Measurements from ENCODE around the gene ACTRT2.
A peak's percentile ranks its signal among the peaks of the same experiment; 100 is the strongest.

Gene ACTRT2

DNA sequence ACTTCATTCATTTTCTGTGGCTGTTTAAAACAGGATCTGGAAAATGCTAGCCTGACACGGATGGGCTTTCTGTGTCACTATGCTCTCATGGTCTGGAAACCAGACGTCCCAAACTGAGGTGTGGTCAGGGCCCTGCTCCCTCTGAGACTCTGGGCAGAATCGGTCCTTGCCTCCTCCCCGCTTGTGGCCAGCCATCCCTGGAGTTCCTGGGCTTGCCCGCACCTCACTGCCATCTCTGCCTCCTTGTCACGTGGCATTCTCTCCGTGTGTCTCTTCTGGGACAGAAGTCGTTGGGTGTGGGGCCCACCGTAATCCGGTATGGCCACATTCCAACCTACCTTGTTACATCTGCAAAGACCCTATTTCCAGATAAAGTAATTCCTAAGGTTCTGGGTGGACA lies 10.1 kb upstream of the ACTRT2 start:
- TF ChIP-seq TCF4 (CRISPR knock-in tag; IDR thresholded peaks at IDR 0.05; ENCODE audit: borderline replicate concordance) (no peak), ZFP3 (CRISPR knock-in tag; IDR thresholded peaks at IDR 0.05) (no peak), SNAI2 (CRISPR knock-in tag; IDR thresholded peaks at IDR 0.05) (no peak), CSDC2 (CRISPR knock-in tag; IDR thresholded peaks at IDR 0.05) (no peak), ESRRG (CRISPR knock-in tag; IDR thresholded peaks at IDR 0.05) (no peak)
- TF ChIP-seq, protein P1, sequence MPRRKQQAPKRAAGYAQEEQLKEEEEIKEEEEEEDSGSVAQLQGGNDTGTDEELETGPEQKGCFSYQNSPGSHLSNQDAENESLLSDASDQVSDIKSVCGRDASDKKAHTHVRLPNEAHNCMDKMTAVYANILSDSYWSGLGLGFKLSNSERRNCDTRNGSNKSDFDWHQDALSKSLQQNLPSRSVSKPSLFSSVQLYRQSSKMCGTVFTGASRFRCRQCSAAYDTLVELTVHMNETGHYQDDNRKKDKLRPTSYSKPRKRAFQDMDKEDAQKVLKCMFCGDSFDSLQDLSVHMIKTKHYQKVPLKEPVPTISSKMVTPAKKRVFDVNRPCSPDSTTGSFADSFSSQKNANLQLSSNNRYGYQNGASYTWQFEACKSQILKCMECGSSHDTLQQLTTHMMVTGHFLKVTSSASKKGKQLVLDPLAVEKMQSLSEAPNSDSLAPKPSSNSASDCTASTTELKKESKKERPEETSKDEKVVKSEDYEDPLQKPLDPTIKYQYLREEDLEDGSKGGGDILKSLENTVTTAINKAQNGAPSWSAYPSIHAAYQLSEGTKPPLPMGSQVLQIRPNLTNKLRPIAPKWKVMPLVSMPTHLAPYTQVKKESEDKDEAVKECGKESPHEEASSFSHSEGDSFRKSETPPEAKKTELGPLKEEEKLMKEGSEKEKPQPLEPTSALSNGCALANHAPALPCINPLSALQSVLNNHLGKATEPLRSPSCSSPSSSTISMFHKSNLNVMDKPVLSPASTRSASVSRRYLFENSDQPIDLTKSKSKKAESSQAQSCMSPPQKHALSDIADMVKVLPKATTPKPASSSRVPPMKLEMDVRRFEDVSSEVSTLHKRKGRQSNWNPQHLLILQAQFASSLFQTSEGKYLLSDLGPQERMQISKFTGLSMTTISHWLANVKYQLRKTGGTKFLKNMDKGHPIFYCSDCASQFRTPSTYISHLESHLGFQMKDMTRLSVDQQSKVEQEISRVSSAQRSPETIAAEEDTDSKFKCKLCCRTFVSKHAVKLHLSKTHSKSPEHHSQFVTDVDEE (CRISPR knock-in tag; IDR thresholded peaks at IDR 0.05), result no peak
- ATAC-seq, result no peak

DNA sequence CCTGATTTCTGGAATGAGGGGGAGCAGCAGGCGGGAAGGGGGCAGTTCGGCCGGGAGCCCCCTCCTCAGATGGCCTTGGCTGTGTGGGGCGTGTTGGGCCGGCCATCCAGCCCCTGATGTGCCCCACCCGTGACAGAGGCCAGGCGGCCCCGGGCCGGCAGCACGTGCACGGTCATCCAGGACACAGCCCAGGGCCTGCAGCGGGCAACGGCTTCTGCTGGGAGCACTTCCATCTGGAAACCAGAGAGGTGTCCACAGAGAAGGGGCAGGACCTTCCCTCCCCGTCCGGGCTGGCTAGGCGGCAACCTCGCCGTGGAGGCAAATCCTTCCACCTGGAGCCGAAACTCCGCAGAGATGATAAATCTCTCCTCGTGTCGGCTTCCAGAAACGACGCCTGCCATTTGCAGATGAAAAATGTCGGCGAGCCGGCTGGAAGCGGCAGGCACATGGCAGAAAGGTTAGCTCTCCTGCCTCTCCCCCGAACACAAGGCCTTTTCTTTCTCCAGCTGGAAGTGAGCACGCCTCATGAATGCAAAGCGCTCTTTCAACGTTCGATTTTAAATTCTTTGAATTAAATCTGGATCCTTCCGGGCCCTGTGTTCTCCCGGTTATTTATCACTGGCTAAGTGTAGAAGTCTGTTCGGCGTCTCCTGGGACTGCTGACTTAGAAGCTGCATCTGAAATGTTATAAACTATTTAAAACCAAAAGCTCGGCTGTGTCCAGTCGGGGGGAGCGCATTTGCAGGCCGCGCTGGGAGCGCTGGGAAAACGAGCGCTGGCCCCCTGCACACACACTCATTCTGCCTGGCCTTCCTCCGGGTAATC lies 9.4 kb upstream of the ACTRT2 start:
- TF ChIP-seq, protein P1 (CRISPR knock-in tag; IDR thresholded peaks at IDR 0.05), result no peak
- TF ChIP-seq TOX (CRISPR knock-in tag; IDR thresholded peaks at IDR 0.05; ENCODE audit: borderline replicate concordance) (no peak), RARB (CRISPR knock-in tag; IDR thresholded peaks at IDR 0.05) (no peak), ZFP3 (CRISPR knock-in tag; IDR thresholded peaks at IDR 0.05) (no peak), ISL1 (CRISPR knock-in tag; IDR thresholded peaks at IDR 0.05) (no peak), SNAI2 (CRISPR knock-in tag; IDR thresholded peaks at IDR 0.05) (no peak), ARNTL (CRISPR knock-in tag; IDR thresholded peaks at IDR 0.05; ENCODE audit: borderline replicate concordance, low read depth) (no peak), ZNF565 (CRISPR knock-in tag; conservative IDR thresholded peaks at IDR 0.05; ENCODE audit: low read depth) (no peak), PPARA (CRISPR knock-in tag; IDR thresholded peaks at IDR 0.05; ENCODE audit: borderline replicate concordance) (no peak), ZNF8 (CRISPR knock-in tag; IDR thresholded peaks at IDR 0.05) (no peak), BACH2 (CRISPR knock-in tag; IDR thresholded peaks at IDR 0.05; ENCODE audit: borderline replicate concordance) (no peak), GLIS3 (CRISPR knock-in tag; IDR thresholded peaks at IDR 0.05) (no peak), CSDC2 (CRISPR knock-in tag; IDR thresholded peaks at IDR 0.05) (no peak), ZC3H10 (CRISPR knock-in tag; IDR thresholded peaks at IDR 0.05) (no peak), ZFP30 (CRISPR knock-in tag; IDR thresholded peaks at IDR 0.05) (no peak), TCF4 (CRISPR knock-in tag; IDR thresholded peaks at IDR 0.05; ENCODE audit: borderline replicate concordance) (no peak)
- TF ChIP-seq, protein P2, sequence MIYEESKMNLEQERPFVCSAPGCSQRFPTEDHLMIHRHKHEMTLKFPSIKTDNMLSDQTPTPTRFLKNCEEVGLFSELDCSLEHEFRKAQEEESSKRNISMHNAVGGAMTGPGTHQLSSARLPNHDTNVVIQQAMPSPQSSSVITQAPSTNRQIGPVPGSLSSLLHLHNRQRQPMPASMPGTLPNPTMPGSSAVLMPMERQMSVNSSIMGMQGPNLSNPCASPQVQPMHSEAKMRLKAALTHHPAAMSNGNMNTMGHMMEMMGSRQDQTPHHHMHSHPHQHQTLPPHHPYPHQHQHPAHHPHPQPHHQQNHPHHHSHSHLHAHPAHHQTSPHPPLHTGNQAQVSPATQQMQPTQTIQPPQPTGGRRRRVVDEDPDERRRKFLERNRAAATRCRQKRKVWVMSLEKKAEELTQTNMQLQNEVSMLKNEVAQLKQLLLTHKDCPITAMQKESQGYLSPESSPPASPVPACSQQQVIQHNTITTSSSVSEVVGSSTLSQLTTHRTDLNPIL (CRISPR knock-in tag; IDR thresholded peaks at IDR 0.05; ENCODE audit: low read depth), result no peak
- ATAC-seq, result no peak

DNA sequence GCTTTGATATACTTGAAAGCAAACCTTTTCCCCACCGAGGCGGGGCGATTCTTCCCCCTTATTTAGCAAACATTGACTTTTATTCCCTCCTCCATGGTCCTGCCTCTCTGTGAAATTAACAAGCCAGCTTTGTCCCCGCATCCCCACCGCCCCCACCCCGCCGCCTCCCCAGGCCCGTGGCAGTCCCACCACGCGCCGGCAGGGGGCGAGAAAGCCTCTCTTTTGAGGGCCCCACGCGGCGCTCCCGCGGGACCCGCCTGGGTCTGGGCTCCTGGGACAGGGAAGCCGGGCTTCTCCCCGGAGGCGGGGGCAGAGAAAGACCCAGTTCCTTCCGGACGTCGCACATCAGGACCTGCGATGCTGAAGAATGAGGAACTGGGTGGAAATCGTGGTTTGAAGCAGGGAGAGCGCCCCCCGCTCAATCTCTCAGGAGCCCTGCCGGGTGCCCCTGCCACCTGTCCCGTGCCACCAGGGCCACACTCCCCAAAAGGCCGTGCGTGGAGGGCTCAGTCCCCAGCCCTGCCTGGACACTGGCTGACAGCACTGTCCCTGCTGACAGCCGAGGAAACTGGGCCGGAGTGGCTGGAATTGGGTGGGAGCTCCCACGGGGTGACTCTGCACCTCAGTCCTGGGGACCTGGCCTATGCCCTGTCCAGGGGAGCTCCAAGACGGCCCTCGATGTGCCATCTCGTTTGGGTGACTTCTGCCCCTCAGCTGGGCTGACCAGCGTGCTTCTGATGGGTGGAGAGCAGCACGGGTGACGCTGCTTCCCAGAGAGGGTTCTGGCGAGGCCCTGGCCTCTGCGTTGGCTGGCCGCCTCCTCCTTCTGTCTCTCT lies 8.6 kb upstream of the ACTRT2 start:
- ATAC-seq, result peak; percentile 74
- TF ChIP-seq, protein P3, sequence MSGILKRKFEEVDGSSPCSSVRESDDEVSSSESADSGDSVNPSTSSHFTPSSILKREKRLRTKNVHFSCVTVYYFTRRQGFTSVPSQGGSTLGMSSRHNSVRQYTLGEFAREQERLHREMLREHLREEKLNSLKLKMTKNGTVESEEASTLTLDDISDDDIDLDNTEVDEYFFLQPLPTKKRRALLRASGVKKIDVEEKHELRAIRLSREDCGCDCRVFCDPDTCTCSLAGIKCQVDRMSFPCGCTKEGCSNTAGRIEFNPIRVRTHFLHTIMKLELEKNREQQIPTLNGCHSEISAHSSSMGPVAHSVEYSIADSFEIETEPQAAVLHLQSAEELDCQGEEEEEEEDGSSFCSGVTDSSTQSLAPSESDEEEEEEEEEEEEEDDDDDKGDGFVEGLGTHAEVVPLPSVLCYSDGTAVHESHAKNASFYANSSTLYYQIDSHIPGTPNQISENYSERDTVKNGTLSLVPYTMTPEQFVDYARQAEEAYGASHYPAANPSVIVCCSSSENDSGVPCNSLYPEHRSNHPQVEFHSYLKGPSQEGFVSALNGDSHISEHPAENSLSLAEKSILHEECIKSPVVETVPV (CRISPR knock-in tag; IDR thresholded peaks at IDR 0.05), result no peak
- TF ChIP-seq ARNTL (CRISPR knock-in tag; IDR thresholded peaks at IDR 0.05; ENCODE audit: borderline replicate concordance, low read depth) (no peak), ZNF70 (CRISPR knock-in tag; IDR thresholded peaks at IDR 0.05) (no peak), ZNF565 (CRISPR knock-in tag; conservative IDR thresholded peaks at IDR 0.05; ENCODE audit: low read depth) (no peak), SNAI2 (CRISPR knock-in tag; IDR thresholded peaks at IDR 0.05) (no peak), ZC3H10 (CRISPR knock-in tag; IDR thresholded peaks at IDR 0.05) (no peak), ISL1 (CRISPR knock-in tag; IDR thresholded peaks at IDR 0.05) (no peak), RARB (CRISPR knock-in tag; IDR thresholded peaks at IDR 0.05) (no peak), TCF4 (CRISPR knock-in tag; IDR thresholded peaks at IDR 0.05; ENCODE audit: borderline replicate concordance) (no peak), TOX (CRISPR knock-in tag; IDR thresholded peaks at IDR 0.05; ENCODE audit: borderline replicate concordance) (no peak)
- TF ChIP-seq, protein P2 (CRISPR knock-in tag; IDR thresholded peaks at IDR 0.05; ENCODE audit: low read depth), result no peak
- TF ChIP-seq, protein P4, sequence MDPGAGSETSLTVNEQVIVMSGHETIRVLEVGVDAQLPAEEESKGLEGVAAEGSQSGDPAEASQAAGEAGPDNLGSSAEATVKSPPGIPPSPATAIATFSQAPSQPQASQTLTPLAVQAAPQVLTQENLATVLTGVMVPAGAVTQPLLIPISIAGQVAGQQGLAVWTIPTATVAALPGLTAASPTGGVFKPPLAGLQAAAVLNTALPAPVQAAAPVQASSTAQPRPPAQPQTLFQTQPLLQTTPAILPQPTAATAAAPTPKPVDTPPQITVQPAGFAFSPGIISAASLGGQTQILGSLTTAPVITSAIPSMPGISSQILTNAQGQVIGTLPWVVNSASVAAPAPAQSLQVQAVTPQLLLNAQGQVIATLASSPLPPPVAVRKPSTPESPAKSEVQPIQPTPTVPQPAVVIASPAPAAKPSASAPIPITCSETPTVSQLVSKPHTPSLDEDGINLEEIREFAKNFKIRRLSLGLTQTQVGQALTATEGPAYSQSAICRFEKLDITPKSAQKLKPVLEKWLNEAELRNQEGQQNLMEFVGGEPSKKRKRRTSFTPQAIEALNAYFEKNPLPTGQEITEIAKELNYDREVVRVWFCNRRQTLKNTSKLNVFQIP (CRISPR knock-in tag; IDR thresholded peaks at IDR 0.05; ENCODE audit: borderline replicate concordance, low read depth), result no peak

Measured in SK-N-SH treated with all-trans-retinoic acid at 6 μM for 48 hours (cell line).